ENCODE data around the gene MAP1LC3B2. TPM values are rescaled to one million over a fixed set of nuclear protein-coding genes. Genes with fewer than 3 reads are reported as not detected.
"Not testable (repeated sequence)": the region's sequence is repeated elsewhere in the genome, so short reads cannot be mapped to it uniquely, and the experiment has no call there.

The MAP1LC3B2 gene
- total RNA-seq, 1 donor from 2014 or later, result 0.62 TPM

DNA sequence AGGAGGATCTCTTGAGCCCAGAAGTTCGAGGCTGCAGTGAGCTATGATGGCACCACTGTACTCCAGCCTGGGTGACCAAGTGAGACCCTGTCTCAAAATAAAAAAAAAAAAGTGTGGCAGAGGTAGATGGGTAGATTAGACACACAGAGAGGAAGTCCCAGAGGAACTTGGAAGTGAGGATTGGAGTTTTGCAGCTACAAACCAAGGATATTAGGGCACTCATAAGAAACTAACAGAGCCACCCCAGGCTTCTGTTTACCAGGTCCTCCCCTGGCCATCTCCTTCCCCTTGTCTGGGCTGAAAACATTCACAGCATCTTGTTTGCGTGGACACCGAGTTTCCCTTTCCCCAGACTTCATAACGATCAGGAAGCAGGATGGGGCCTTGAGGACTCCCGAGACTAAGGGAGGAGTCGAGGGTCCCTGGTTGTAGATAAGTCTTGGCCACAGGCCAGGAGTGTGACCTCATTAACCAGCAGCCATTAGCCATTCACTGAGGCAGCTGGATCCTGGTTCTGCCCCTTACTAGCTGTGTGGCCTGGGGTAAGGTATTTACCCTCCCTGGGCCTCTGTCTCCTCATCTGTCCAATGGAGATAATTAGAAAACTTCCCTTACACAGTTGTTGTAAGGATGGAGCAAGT lies 2.1 kb downstream of the MAP1LC3B2 start:
- DNase-seq, result no peak

DNA sequence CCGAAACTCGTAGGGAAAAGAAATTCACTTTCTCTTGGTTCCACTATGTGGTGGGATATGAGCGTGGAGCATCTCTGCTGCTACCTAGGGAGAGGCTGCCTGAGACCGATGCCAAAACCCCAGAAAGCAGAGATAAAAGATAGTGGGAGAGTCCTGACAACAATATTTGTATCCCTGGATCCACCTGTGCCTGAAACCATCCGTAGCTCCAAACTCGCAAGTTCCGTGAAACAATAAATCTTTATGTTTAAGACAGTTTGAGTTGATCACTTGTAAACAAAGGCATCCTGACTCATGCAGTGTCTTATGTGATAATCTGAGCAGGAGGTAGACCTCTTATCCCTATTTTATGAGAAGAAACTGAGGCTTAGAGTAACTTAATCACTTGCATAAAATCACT lies 2.9 kb downstream of the MAP1LC3B2 start:
- no peak for DNase-seq

GRCh38 chr12:116563262-116563661 lies 4.1 kb downstream of the MAP1LC3B2 start:
- DNase-seq, result no peak

GRCh38 chr12:116564080-116564479 lies 4.9 kb downstream of the MAP1LC3B2 start:
- no peak for DNase-seq

DNA sequence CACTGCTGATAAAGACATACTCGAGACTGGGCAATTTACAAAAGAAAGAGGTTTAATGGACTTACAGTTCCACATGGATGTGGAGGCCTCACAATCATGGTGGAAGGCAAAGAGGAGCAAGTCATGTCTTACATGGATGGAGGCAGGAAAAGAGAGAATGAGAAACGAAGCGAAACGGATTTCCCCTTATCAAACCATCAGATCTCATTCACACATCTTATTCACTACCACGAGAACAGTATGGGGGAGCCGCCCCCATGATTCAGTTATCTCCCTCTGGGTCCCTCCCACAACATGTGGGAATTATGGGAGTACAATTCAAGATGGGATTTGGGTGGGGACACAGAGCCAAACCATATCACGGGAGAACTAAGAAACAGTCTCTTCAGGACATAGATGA lies 6.0 kb downstream of the MAP1LC3B2 start:
- DNase-seq, result not testable (repeated sequence)

- DNase-seq, result no peak
These were observed 6.8 kb downstream of the MAP1LC3B2 start for GRCh38 chr12:116565963-116566362.

DNA sequence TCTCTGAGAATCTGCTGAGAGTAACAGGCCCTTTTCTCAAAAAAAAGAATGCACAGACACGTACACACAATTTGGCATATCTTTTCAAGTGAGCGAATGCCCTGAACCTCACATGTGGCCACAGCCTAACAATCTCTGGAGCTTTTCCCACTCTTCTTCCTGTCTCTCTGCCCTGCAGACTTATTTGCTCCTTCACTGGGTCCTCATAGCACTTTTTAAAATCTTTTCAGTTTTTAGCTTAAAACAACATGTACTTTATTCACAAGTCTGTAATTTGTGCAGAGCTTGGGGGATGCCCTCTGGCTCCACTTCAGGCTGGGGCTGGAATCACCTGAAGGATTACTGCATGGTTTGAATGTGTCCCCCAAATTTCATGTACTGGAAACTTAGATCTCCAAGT lies 9.0 kb downstream of the MAP1LC3B2 start:
- DNase-seq, result no peak

DNA sequence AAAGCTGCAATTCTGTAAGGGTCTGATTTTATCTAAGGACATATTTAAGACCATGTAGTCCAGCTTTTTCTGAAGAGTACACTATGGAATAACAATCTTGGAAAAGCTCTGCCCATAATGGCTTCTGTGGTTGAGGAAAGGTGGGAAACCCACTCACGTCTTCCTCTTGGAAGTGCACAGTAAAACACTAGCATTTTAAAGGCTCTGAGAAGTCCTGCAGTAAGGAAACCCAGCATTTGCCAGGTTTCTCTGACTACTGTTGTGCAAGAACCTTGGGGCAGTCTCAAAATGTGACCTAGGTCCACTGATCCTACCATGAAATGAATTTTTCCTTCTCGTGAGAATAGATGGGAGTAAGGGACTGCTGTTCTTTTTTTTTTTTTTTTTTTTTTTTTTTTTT lies 11.9 kb downstream of the MAP1LC3B2 start:
- no peak for DNase-seq

- DNase-seq, result no peak
These were observed 14.6 kb downstream of the MAP1LC3B2 start for GRCh38 chr12:116573776-116574175.

GRCh38 chr12:116575754-116576153 lies 16.6 kb downstream of the MAP1LC3B2 start:
- DNase-seq, result not testable (repeated sequence)

DNA sequence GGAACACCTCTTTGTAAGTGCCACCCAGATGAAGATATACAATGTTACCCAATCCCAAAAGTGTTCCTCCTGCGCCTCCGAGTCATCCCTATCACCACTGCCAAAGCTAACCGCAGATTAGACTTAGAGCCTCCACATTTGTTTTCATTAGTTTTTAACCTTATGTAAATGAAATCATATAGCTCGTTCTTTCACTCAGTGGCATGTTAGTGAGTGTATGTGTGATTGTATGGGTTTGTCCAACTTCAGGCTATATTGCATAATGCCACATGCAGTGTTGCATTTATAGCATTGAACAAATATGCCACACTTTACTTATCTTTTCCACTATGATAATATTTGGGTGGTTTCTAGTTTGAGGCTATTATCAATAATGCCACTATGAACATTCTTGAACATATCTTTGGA lies 18.0 kb downstream of the MAP1LC3B2 start:
- DNase-seq, result no peak

GRCh38 chr12:116578051-116578450 lies 18.9 kb downstream of the MAP1LC3B2 start:
- DNase-seq, result no peak

DNA sequence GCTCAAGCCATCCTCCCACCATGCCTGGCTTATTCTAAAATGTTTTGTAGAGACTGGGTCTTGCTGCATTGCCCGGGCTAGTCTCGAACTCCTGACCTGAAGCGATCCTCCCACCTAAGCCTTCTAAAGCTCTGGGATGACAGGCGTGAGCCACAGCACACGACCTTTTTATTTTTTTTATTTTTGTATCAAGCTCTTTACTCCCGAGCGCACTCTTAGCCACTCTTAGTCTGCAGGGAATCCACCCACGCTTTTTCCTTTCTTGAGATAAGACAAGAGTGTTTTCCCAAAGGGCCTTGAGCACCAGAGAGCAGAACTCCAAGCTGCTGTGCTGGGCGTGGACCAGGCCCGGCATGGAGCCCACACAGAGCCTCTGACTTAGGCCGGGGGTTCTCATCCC lies 23.4 kb downstream of the MAP1LC3B2 start:
- no peak for DNase-seq

DNA sequence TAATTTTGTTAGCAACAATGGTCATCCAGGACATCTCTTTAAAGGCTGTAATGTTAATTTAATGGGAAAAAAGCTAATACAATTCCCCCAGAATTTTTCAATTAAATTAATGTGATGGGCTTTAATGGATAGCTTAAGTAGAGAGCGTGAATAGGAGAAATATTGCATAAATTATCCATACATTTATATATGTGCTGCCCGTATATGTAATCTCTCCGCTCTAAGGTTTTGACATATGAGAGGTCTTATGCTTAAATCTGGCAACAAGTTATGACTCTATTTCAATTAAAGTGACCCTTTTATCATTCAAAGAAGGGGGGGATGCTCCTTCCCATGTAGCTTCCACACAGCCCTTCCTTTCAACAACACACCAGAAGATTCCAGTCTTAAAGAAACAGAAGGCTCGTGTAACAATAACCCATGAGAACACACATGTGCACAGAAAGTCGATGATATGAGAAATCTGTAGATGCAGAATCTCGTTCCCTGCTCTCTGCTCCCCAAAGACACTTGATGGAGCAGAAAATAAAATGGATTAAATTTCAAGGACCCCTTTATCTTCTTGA lies 24.0 kb downstream of the MAP1LC3B2 start:
- no peak for DNase-seq

GRCh38 chr12:116587270-116587669 lies 28.1 kb downstream of the MAP1LC3B2 start:
- DNase-seq, result no peak

GRCh38 chr12:116588390-116589028 lies 29.3 kb downstream of the MAP1LC3B2 start:
- no peak for DNase-seq

- DNase-seq, result no peak
These were observed 30.4 kb downstream of the MAP1LC3B2 start for GRCh38 chr12:116589581-116589980.

DNA sequence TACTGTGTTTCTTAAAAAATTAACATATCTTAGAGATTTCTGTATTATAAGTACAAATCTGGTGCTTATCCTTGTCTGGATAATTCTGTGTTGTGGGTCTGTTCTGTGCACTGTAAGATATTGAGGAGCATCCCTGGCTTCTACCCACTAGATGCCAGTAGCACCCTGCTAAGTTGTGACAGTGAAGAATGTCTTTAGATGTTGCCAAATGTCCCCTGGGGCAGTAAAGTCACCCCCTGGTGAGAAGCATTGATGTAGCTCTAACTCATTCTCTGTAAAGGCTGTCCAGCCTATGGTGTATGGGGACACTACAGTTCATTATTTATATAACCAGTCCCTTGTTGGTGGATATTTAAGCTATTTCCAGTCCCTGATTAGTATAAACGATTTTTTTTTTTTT lies 31.4 kb downstream of the MAP1LC3B2 start:
- no peak for DNase-seq

- DNase-seq, result no peak
These were observed 32.9 kb downstream of the MAP1LC3B2 start for GRCh38 chr12:116591855-116592637.

GRCh38 chr12:116592731-116593130 lies 33.5 kb downstream of the MAP1LC3B2 start:
- no peak for DNase-seq

GRCh38 chr12:116594325-116595038 lies 35.3 kb downstream of the MAP1LC3B2 start:
- no peak for DNase-seq

DNA sequence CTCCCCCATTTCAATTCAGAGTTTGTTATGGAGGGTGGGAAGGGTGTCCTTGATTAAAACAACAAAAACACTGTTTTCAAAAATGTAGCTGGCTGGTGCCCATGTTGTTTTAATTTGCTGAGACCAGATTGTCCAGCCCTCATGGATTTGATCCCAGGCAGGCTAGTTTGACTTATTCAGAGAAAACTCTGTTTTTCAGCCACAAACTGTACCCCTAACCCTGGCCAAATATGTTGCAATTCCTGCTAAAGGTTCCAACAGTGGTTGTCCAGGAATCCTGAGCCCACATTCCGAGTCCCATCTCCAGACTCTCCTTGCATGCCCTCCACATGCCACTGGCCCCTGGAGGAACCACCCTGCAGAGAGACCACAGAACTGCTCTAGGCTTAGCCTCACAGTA lies 36.0 kb downstream of the MAP1LC3B2 start:
- DNase-seq, result no peak

- DNase-seq, result no peak
These were observed 36.5 kb downstream of the MAP1LC3B2 start for GRCh38 chr12:116595672-116596071.

Data from occipital lobe (tissue), 2 donors.